HG02798 (cell line): ENCODE measurements around the gene VPS8.
"Not testable (repeated sequence)": the region's sequence is repeated elsewhere in the genome, so short reads cannot be mapped to it uniquely, and the experiment has no call there.

Source experiments
- ATAC-seq: cut with Tn5 transposase; IDR thresholded peaks from one replicate; pipeline ENCODE4 v1.9.1; 2021; ENCODE audit warnings: mild to moderate bottlenecking; ENCODE audit not compliant: unreplicated experiment, poor library complexity

The VPS8 gene

DNA sequence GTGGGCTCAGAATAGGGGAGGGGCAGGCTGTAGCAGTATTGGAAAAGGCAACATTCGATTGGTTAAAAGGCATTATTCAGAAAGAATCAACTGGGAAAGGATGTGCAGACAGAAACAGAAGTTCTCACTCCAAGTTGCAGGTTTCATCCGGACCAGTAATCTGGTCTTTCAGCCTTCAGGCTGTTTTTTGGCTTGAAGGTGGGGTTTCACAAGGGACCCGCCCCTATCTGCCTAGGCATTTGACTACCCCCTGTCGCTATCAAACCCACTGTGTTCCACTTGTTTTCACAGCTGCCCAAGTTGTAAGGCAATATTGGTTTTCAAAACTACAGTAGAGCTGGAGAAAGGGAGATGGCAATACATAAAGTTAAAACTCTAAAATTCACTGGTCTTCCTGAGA is 96.9 kb downstream of the VPS8 start:
- ATAC-seq, result no peak

DNA sequence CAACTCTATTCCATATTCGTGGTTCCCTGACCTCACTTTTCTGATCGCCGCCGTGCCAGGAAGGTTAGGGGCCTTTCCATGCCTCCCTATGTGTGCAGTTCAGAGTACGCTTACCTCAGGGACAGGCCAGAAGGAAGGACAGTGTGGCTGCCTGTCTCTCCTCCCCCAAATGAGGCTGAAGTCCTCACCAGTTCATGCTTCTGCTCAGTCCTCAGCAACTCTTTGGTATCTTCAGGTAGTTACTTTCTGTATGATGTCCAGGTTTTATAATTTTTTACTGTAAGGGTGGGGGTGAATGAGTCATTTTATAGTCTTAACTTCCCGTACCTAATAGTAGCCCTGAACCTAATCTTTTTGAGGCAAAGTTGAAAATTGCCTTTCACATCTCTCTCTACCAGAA is 98.7 kb downstream of the VPS8 start:
- no peak for ATAC-seq

DNA sequence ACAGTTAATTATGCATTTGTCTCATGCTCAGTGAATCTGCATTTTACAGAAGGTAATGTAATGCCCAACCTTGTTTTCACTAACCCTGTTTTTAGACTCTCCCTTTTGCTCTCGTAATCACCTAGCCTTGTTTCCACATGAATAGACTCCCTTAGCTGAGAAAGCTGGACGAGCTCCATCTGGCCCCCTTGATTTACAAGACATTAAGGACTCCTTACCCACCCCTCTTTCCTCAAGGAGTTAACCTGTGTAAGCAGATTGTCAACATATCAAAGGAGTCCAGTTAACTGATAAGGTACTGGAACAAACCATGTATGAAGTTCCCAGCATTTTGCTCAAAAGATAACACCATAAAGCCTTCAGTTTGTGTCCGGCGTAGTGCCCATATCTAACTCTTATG is 99.6 kb downstream of the VPS8 start:
- ATAC-seq, result no peak

DNA sequence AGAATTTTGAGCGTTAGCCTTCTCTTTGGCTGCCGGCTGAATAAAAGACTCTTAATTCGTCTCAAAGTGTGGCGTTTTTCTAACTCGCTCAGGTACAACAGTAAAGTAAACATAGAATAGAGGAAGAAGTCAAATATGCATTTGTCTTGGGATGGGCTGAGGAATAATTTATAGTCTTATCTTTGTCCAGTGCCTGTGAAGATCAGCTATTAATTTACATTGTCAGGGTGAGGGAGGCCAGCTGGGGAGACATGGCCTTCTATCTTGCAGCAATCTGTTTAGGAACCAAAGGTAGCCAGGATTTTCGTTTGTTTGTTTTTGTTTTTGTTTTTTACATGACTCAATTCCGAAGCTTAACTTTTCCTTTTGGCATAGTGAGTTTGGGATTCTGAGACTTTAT is 100.2 kb downstream of the VPS8 start:
- ATAC-seq, result no peak

DNA sequence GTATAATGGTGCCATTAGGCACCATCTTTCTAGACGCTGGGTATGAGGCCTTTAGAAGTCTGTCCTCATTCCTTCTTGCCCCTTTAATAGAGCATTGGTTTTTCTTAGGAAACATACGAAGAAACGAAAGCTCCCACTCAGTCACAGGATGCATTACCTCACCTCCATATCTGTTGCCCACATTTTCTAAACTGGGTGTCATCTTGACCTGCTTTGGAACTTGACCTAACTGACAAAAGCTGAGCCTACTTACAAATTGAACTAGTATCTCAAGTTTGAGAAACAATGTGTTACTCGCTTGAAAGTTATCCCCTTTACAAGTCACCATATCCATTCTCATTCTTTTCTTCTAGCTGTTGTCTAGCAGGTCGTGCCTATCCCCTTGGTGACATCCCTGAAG is 102.7 kb downstream of the VPS8 start:
- no peak for ATAC-seq

DNA sequence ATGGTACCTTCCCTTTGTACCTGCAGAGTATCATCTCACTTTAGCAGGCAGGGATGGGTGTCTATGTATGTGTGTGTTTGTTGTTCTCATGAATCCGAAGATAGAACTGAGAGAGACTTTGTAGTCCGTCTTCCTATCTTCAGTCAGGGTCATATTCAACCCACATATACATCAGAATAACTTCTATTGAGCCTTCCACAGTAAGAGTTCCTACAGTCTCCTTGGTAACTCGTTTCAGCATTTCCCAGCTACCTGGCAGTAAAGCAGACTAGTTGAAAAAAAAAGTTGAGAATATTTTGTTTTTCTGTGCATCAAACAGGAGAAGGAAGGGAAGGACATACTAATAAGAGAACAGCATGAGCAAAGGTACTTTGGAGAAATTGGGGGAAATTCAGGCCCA is 106.8 kb downstream of the VPS8 start:
- ATAC-seq, result no peak

DNA sequence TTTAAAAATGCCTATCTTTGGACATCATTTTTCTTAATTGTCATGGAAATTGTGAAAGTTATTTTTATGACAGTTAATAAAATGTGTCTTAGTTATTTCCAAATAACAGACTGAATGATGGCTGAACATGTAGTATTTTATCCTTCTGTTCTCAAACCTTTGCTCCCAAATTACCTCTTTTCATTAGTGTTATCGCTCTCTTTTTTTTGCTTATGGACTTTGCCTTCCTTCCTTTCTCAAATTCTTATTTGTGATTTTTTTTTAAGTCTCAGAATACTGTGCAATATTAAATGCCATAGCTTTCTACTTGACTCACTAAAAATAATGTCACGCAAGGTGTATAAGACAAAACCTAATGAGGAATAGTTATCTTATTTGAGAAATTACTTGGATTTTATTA is 107.7 kb downstream of the VPS8 start:
- ATAC-seq, result no peak

DNA sequence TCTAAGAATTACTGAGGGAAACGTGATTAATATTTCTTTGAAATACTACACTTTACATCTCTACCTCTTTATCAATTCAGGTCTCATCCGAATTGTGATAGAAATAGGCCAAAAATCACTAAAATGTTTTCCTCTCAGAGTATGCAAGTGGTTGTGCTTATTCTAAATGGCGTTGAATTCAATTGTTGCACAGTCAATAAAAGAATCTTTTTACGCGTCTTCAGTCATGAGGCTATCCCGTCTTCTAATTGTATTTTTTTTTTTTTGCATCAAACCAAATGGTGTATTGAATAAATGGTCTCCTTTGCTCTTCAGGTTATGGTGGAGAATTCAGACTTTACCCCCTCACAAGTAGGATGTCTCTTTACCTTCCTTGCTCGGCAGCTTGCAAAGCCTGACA is 112.6 kb downstream of the VPS8 start:
- ATAC-seq, result no peak

DNA sequence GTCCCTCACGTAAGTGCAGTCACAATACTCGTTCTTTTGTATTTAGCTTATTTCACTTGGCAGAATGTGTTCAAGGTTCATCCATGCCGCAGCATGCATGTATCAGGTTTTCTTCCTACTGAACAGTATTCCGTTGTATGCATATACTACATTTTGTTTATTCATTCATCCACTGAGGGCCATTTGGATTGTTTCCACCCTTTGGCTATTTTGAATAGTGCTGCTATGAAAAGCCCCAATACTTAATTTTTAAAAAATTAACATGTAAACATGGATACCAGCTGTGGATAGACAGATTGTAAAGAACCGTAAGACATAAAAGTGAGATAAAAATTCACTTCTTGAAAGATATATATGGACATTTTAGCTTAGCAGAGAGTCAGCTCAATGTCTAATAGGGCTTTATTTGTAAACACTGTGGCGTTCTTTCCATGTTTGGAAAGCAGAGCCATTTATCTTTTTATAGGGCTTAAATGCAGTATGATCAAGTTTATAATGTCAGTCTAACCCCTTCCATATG is 115.9 kb downstream of the VPS8 start:
- no peak for ATAC-seq

DNA sequence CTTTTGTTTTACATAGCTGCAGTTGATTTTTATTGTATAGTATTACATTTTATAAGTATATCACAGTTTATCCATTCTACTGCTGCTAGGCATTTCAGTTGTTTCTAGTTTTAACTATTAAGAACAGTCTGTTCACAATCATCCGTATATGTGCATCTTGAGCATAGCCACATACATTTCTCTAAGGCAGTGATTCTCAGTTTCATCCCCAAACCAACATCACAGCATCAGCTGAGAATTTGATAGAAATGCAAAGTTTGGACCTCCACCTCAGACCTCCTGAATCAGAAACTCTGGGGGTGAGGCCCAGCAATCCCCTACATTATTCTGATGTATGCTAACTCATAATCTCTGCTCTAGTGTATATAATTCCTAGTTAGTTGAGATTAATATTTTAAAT is 120.8 kb downstream of the VPS8 start:
- ATAC-seq, result no peak

DNA sequence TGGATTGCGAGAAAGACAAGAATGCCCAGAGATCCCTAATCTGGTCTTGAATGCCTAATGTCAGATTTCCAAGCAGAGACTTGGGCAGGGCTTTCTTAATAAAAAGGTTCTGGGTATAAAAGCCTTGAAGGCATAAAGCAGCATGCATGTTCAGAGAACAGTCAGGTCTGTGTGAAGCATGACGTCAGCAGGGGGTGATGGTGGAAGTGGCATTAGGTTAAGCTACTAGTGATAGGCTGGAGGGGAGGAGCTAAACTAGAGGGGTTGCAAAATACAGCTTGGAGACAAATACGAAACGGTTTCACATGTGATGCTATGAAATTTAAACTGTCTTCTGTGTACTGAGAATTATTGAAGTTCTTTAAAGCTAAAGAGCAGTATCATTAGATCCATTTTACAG is 125.6 kb downstream of the VPS8 start:
- ATAC-seq, result no peak

DNA sequence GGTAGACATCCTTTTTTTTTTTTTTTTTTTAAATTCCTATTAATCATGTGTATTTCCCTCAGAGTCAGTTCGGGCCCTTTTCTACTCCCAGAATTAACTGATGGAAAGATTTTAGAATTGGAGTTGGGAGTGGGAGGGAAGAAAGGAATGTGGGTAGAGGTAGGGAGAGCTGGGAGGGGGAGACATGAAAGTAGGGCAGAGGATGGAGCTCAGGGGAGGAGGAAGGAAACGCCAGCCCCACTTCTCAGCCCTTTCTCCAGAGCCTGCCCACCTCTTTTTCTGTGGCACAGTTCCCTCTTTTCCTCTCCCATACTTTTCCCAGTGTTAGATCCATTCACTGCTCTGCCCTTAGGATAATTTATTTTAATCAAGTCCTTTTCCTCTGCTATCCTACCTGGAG is 129.4 kb downstream of the VPS8 start:
- ATAC-seq, result no peak

DNA sequence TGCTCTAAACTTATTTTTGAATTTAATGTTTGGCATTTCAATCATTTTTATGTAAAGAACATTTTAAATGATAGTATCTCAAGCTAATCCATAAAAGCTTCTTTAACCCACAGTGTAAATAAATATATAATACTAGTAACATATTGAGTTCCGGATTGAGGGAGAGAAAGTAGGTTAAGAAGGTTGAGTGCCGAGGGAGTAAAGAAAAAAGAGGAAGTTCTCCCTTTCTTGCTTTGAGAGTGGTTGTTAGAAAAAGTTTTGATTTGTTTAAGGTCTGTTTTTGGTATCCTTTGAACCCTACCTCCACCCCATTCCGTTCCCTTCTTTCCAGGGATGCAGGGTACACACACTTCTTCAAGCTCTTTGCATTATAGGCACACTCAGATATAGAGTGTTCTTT is 130.8 kb downstream of the VPS8 start:
- no peak for ATAC-seq

DNA sequence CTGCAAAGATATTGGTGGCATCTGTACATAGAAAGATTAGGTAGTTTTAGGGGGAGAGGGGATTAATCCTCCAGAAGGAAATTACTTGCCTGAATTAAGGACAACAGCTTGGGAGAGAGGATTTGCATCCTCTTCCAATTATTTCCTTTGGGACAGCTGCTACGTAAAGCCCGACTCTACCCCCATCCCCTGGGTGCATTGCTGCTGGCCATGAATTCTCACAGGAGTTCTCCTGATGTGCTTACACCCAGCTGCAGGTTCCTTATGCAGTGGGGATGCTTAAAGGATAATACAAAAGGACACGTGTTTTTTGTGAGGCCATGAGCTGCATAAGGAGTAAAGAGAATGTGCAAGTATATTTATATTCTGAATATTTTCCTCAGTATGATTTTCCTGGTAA is 132.3 kb downstream of the VPS8 start:
- ATAC-seq, result no peak

DNA sequence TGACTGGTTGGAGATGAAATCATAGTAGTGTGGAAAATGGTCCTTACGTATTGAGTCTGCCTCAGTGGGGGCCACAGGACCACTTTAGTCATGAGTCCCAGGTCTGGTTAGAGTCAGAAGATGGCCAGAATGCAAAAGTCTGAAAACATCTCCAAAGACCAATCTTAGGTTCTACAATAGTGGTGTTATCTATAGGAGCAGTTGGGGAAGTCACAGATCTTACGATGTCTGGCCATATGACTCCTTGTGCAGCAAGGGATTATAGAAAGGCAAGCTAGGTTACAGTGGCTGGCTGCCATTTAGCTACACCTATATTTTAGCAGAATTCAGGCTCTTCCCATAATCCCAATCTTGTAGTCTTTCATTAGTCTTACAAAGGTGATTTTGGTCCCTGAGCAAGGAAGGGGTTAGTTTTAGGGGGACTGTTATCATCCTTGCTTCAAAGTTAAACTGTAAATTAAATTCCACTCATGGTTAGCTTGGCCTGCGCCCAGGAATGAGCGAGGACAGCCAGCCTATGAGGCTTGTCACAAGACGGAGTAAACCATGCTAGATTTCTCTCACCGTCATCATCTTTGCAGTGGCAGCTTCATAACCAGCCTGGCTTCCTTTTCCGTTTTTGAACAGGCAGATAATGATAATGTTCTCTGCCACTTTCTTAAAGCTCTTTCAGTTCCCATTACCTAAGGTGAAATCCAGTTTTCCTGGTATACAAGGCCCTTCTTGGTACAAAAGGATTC is 134.1 kb downstream of the VPS8 start:
- no peak for ATAC-seq

DNA sequence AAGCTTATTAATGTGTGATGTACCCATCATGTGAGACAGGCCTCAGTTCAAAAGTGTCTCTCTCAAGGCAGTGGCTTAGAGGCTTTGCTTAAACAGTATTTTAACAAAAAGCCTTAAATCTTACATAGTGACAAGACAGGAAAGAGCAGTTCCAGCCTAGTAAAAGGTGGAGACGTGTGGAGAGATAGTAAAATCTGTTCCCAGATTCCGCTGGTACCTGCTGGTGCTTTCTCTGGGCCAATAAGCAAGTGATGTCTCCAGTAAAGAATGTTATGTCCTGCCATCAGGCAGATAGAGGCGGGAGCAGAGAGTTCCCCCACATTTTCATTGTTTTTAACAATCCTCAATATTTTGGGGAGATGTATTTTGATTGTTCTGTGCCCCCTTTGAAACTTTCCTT is 135.0 kb downstream of the VPS8 start:
- ATAC-seq, result no peak

DNA sequence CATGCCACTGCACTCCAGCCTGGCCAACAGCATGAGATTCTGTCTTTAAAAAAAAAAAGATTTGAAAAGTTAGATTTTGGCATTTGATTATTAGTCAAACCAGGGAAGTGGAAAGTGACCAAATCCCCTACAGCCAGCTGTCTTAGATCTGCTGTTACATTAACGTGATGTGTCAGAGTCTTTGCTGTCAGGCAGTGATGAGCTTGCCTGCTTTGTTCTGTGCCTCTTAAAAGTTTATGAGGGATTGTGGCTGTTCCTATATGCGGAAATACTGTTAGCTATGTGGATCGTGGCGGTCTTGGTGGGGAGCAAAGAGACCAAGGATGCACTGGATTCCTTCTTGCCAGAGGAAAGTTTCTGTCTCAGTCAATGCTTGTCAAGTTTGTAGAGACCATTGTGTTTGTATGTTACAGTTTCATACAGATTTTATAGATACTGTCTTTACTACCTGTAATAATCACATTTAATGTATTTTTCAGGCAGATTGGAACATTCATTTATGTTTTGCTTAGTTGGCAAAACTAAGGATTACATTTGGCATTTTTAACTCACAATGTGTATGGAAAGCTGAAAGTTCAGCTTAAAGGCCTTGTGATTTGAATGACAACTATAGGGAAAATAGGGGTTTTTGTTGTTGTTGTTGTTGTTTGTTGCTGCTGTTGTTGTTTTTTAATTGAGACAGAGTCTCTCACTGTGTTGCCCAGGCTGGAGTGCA is 137.4 kb downstream of the VPS8 start:
- no peak for ATAC-seq

DNA sequence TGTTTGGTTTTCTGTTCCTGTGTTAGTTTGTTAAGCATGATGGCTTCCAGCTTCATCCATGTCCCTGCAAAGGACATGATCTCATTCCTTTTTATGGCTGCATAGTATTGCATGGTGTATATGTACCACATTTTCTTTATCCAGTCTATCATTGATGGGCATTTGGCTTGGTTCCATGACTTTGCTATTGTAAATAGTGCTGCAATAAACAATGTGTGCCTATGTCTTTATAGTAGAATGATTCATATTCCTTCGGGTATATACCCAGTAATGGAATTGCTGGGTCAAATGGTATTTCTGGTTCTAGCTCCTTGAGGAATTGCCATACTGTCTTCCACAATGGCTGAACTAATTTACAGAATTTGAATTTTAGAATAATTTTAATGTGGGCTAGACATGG is 138.8 kb downstream of the VPS8 start:
- ATAC-seq, result not testable (repeated sequence)

DNA sequence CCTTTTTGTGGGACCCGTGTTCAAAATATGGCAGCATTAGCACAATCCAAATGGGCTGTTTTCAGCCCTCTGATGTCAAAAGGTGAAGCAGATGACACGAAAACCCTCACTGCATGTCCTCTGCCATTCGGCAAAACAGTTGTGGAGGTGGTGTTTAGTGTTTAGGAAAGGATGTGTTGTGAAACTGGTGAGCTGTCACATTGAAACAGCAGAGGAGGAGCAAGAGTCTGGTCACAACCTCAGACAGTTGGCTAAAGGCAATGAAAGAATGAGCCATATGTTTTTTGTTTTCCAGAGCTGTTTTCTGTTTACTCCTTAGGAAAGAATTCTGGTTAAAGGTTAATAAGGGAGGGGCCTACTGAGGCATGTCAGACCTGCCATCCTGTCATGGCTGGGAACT is 140.7 kb downstream of the VPS8 start:
- ATAC-seq, result no peak

DNA sequence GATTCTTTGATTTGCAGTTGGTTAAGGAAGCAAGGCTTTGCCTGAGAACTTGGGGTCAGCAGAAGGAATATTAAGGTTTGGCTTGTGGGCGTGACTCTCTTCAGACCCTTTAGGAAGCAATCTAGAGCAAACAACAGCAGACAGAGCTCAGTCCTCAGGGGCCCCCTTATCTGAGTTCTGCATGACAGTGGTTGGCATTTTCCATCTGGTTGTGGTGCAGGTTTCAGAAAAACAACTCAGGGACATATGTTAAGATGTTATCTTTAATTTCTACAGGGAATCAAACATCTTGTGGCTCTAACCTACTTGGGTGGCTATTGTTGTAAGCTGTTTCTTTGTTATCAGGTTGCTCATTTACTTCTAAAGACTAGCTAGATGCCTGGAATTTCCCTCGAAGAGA is 141.4 kb downstream of the VPS8 start:
- no peak for ATAC-seq

DNA sequence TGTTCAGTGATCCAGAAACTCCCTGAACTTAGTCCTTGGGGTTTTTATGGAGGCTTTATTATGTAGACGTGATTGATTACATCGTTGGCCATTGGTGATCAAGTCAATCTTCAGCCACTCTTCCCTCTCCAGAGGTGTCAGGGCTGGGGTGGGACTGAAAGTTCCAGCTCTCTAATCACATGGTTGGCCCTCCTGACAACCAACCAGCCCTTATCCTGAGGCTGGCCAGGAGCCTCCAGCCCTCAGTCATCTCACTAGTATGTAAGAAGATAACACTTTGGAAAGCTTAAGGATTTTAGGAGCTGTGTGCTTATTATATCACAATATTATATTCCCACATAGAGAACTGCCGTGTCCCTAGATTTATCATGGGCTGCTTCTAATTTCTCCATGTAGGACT is 142.3 kb downstream of the VPS8 start:
- ATAC-seq, result no peak

DNA sequence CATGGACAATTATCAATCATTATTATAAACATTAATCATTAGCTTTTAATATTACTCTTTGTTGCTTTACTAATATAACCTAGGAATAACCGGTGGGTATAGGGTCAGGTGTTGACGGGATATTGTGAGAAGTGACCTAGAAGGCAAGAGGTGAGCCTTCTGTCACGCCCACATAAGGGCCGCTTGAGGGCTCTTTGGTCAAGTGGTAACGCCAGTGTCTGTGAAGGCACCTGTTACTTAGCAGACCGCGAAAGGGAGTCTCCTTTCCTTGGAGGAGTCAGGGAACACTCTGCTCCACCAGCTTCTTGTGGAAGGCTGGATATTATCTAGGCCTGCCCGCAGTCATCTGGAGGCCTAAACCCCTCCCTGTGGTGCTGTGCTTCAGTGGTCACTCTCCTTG is 142.9 kb downstream of the VPS8 start:
- ATAC-seq, result not testable (repeated sequence)
